ENCODE results near the gene KIF3A. TPM values are rescaled to one million over a fixed set of nuclear protein-coding genes. Genes with fewer than 3 reads are reported as not detected.

Gene KIF3A
- total and polyA plus RNA-seq, 4 donors, result 3.1 to 16.5 (median 9.2) TPM

GRCh38 chr5:132647473-132647872 lies 89.9 kb downstream of the KIF3A start:
- Histone ChIP-seq H3K9ac (ENCODE audit: insufficient read depth in 1 of 2, low read length in 2 of 2) (no peak overlapping the region), H3K36me3 (ENCODE audit: control insufficient read depth in 4 of 4, insufficient read depth in 4 of 4, low read length in 4 of 4) (peaks cover 1 to 5% (median 5%) of the 10 kb centered on the region in 4 donors), H3K27me3 (ENCODE audit: control insufficient read depth in 3 of 3, insufficient read depth in 3 of 3, low read length in 2 of 3) (peaks cover 0 to 4% (median 0%) of the 10 kb centered on the region in 3 donors), H3K4me1 (ENCODE audit: control insufficient read depth in 5 of 5, insufficient read depth in 5 of 5, low read length in 5 of 5) (no peaks in the 10 kb centered on the region), H3K4me3 (no peak overlapping the region), H3K9me3 (ENCODE audit: control insufficient read depth in 4 of 4, insufficient read depth in 3 of 4, low read length in 3 of 4) (peaks cover 0 to 8% (median 2%) of the 10 kb centered on the region in 4 donors), H3K27ac (ENCODE audit: low read depth in 1 of 2, low read length in 1 of 2) (no peak overlapping the region)
- 93 to 97% methylated on average over 2 of the region's 2 CpGs for WGBS, 2 donors
- no peak for ATAC-seq (ENCODE audit: insufficient read depth, low FRiP score)
- DNase-seq, result no peak
- no peak for TF ChIP-seq CTCF (IDR thresholded peaks at IDR 0.05; ENCODE audit: control extremely low read depth, extremely low read depth)

DNA sequence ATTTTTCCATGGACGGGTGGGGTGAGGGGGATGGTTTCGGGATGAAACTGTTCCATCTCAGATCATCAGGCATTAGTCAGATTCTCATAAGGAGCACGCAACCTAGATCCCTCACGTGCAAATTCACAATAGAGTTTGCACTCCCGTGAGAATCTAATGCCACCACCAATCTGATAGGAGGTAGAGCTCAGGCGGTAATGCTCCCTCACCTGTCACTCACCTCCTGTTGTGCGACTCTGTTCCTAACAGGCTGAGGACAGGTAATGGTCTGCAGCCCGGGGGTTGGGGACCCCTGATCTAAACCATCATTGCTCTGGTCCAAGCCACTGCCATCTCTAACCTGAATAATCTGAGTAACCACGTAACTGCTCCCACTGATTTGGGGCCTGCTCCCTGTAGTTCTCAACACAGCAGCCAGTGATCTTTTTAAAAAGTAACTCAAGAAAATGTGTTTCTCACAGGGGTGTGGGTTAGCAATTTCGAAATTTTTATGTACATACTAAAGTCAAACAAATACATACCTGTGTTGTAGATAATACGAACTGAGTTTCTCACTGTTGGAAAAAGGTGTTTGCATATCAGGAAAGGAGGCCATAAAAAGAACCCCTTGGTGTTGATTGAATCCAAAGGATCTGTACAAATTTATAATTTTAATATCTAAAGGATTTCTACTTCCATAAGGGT lies 90.6 kb downstream of the KIF3A start:
- no peak for TF ChIP-seq CTCF (IDR thresholded peaks at IDR 0.05; ENCODE audit: control extremely low read depth, extremely low read depth)
- Histone ChIP-seq H3K36me3 (ENCODE audit: control insufficient read depth in 4 of 4, insufficient read depth in 4 of 4, low read length in 4 of 4) (peaks cover 7 to 10% (median 7%) of the 10 kb centered on the region in 4 donors), H3K9me3 (ENCODE audit: control insufficient read depth in 4 of 4, insufficient read depth in 3 of 4, low read length in 3 of 4) (peaks cover 0 to 8% (median 2%) of the 10 kb centered on the region in 4 donors), H3K27ac (ENCODE audit: low read depth in 1 of 2, low read length in 1 of 2) (no peak overlapping the region), H3K27me3 (ENCODE audit: control insufficient read depth in 3 of 3, insufficient read depth in 3 of 3, low read length in 2 of 3) (no peaks in the 10 kb centered on the region), H3K9ac (ENCODE audit: insufficient read depth in 1 of 2, low read length in 2 of 2) (no peak overlapping the region), H3K4me3 (no peak overlapping the region), H3K4me1 (ENCODE audit: control insufficient read depth in 5 of 5, insufficient read depth in 5 of 5, low read length in 5 of 5) (no peaks in the 10 kb centered on the region)
- ATAC-seq (ENCODE audit: insufficient read depth, low FRiP score) (no peak), DNase-seq (no peak)
- WGBS, 2 donors, result 89 to 94% methylated on average over 11 of the region's 11 CpGs

DNA sequence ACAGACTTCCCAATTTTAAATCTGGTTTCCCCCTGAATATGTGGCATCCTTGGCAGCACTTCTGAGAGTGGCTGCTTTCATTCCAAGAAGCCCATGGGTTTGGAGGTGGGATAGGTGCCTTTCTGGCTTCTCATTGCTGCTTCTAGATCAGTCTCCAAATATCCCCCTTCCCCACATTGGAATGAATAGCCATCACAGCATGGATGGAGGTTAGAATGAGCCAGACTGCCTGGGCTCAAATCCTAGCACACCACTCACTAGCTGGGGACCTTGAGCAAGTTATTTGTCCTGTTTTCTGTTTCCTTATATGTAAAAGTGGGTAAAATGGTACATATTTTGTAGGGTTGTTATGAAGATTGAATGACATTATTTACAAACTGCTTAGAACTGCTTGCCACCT lies 93.2 kb downstream of the KIF3A start:
- no peak for ATAC-seq (ENCODE audit: insufficient read depth, low FRiP score)
- Histone ChIP-seq H3K9me3 (ENCODE audit: control insufficient read depth in 4 of 4, insufficient read depth in 3 of 4, low read length in 3 of 4) (peaks cover 0 to 8% (median 2%) of the 10 kb centered on the region in 4 donors), H3K9ac (ENCODE audit: insufficient read depth in 1 of 2, low read length in 2 of 2) (no peak overlapping the region), H3K4me3 (no peak overlapping the region), H3K27ac (ENCODE audit: low read depth in 1 of 2, low read length in 1 of 2) (no peak overlapping the region), H3K36me3 (ENCODE audit: control insufficient read depth in 4 of 4, insufficient read depth in 4 of 4, low read length in 4 of 4) (peaks cover 13 to 23% (median 19%) of the 10 kb centered on the region in 4 donors), H3K4me1 (ENCODE audit: control insufficient read depth in 5 of 5, insufficient read depth in 5 of 5, low read length in 5 of 5) (no peaks in the 10 kb centered on the region), H3K27me3 (ENCODE audit: control insufficient read depth in 3 of 3, insufficient read depth in 3 of 3, low read length in 2 of 3) (no peaks in the 10 kb centered on the region)
- no peak for DNase-seq
- no peak for TF ChIP-seq CTCF (IDR thresholded peaks at IDR 0.05; ENCODE audit: control extremely low read depth, extremely low read depth)

Other genes starting within 250 kb of the KIF3A start
- gene IRF1, start 246.8 kb downstream of the KIF3A start, total RNA-seq, result 10 to 100 TPM; 53.8 to 83.2 TPM
- gene IRF1, start 246.8 kb downstream of the KIF3A start, polyA plus RNA-seq, result 100 to 1,000 TPM in 1 of 2 donors, 10 to 100 TPM in 1; 32.9 to 141 TPM
- gene IL5, start 194.0 kb downstream of the KIF3A start, total RNA-seq, result not detected
- gene IL5, start 194.0 kb downstream of the KIF3A start, polyA plus RNA-seq, result not detected
- 10 to 100 TPM; 28.4 to 46.7 TPM for gene RAD50, start 180.6 kb downstream of the KIF3A start, total RNA-seq
- 1 to 10 TPM; 8.2 to 9.3 TPM for gene RAD50, start 180.6 kb downstream of the KIF3A start, polyA plus RNA-seq
- gene IL13, start 79.4 kb downstream of the KIF3A start, total RNA-seq, result not detected
- gene IL13, start 79.4 kb downstream of the KIF3A start, polyA plus RNA-seq, result under 1 TPM in 1 of 2 donors, not detected in 1; 0.14 TPM
- not detected for gene IL4, start 63.6 kb downstream of the KIF3A start, total RNA-seq
- not detected for gene IL4, start 63.6 kb downstream of the KIF3A start, polyA plus RNA-seq
- under 1 TPM; 0.74 to 0.88 TPM for gene CCNI2, start 9.9 kb upstream of the KIF3A start, total RNA-seq
- under 1 TPM; 0.55 to 0.61 TPM for gene CCNI2, start 9.9 kb upstream of the KIF3A start, polyA plus RNA-seq
- 10 to 100 TPM; 27.5 to 37.8 TPM for gene SEPTIN8, start 39.7 kb upstream of the KIF3A start, total RNA-seq
- gene SEPTIN8, start 39.7 kb upstream of the KIF3A start, polyA plus RNA-seq, result 10 to 100 TPM; 12.4 to 16.5 TPM
- gene SOWAHA, start 75.8 kb upstream of the KIF3A start, total RNA-seq, result under 1 TPM; 0.14 to 0.98 TPM
- gene SOWAHA, start 75.8 kb upstream of the KIF3A start, polyA plus RNA-seq, result under 1 TPM; 0.06 to 0.10 TPM
- 10 to 100 TPM in 1 of 2 donors, 1 to 10 TPM in 1; 7.0 to 21.9 TPM for gene SHROOM1, start 93.1 kb upstream of the KIF3A start, total RNA-seq
- 10 to 100 TPM in 1 of 2 donors, 1 to 10 TPM in 1; 7.9 to 15.0 TPM for gene SHROOM1, start 93.1 kb upstream of the KIF3A start, polyA plus RNA-seq
- gene GDF9, start 128.9 kb upstream of the KIF3A start, total RNA-seq, result under 1 TPM; 0.25 to 0.37 TPM
- under 1 TPM; 0.14 to 0.28 TPM for gene GDF9, start 128.9 kb upstream of the KIF3A start, polyA plus RNA-seq
- gene UQCRQ, start 129.1 kb upstream of the KIF3A start, total RNA-seq, result 100 to 1,000 TPM in 1 of 2 donors, 10 to 100 TPM in 1; 99.0 to 359 TPM
- gene UQCRQ, start 129.1 kb upstream of the KIF3A start, polyA plus RNA-seq, result 100 to 1,000 TPM; 232 to 528 TPM
- gene LEAP2, start 136.1 kb upstream of the KIF3A start, total RNA-seq, result 1 to 10 TPM in 1 of 2 donors, under 1 TPM in 1; 0.98 to 3.1 TPM
- 1 to 10 TPM in 1 of 2 donors, under 1 TPM in 1; 0.50 to 1.6 TPM for gene LEAP2, start 136.1 kb upstream of the KIF3A start, polyA plus RNA-seq
- 100 to 1,000 TPM in 1 of 2 donors, 10 to 100 TPM in 1; 66.5 to 103 TPM for gene AFF4, start 226.1 kb upstream of the KIF3A start, total RNA-seq
- gene AFF4, start 226.1 kb upstream of the KIF3A start, polyA plus RNA-seq, result 10 to 100 TPM in 1 of 2 donors, 1 to 10 TPM in 1; 8.9 to 17.4 TPM

All from lung (tissue), 12 donors.